SHP77 (cell line): ENCODE results near the gene HIVEP3.

Experiments used
- DNase-seq, 2 experiments: peaks; one replicate each; lab custom pipeline; 2025; lab: John Stamatoyannopoulos, UW

Gene HIVEP3

GRCh38 chr1:41665962-41666917, 252.5 kb downstream of the HIVEP3 start:
- DNase-seq, result no peak

GRCh38 chr1:41664861-41665640, 253.7 kb downstream of the HIVEP3 start:
- no peak for DNase-seq

GRCh38 chr1:41663671-41664400, 254.9 kb downstream of the HIVEP3 start:
- no peak for DNase-seq

- DNase-seq, result no peak
These were observed 255.8 kb downstream of the HIVEP3 start for GRCh38 chr1:41662765-41663437.

GRCh38 chr1:41662061-41662764, 256.5 kb downstream of the HIVEP3 start:
- no peak for DNase-seq

- no peak for DNase-seq
These were observed 257.2 kb downstream of the HIVEP3 start for GRCh38 chr1:41661428-41662060.

- no peak for DNase-seq
These were observed 257.9 kb downstream of the HIVEP3 start for GRCh38 chr1:41660570-41661427.

- no peak for DNase-seq
These were observed 258.8 kb downstream of the HIVEP3 start for GRCh38 chr1:41659903-41660302.

GRCh38 chr1:41659159-41659495, 259.6 kb downstream of the HIVEP3 start:
- DNase-seq, result no peak

- no peak for DNase-seq
These were observed 260.1 kb downstream of the HIVEP3 start for GRCh38 chr1:41658431-41659158.

GRCh38 chr1:41657679-41658295, 260.9 kb downstream of the HIVEP3 start:
- DNase-seq, result no peak

GRCh38 chr1:41656825-41657500, 261.8 kb downstream of the HIVEP3 start:
- no peak for DNase-seq

- DNase-seq, result no peak
These were observed 262.7 kb downstream of the HIVEP3 start for GRCh38 chr1:41656068-41656467.

- DNase-seq, result no peak
These were observed 263.1 kb downstream of the HIVEP3 start for GRCh38 chr1:41655632-41656031.

GRCh38 chr1:41653574-41653973, 265.1 kb downstream of the HIVEP3 start:
- no peak for DNase-seq

- no peak for DNase-seq
These were observed 266.1 kb downstream of the HIVEP3 start for GRCh38 chr1:41652384-41653265.
